ENCODE measurements around the gene TRANK1. TPM values are rescaled to one million over a fixed set of nuclear protein-coding genes. Genes with fewer than 3 reads are reported as not detected.

The TRANK1 gene
- total RNA-seq, 1 experiment from 2014 or later: 6.3 TPM

DNA sequence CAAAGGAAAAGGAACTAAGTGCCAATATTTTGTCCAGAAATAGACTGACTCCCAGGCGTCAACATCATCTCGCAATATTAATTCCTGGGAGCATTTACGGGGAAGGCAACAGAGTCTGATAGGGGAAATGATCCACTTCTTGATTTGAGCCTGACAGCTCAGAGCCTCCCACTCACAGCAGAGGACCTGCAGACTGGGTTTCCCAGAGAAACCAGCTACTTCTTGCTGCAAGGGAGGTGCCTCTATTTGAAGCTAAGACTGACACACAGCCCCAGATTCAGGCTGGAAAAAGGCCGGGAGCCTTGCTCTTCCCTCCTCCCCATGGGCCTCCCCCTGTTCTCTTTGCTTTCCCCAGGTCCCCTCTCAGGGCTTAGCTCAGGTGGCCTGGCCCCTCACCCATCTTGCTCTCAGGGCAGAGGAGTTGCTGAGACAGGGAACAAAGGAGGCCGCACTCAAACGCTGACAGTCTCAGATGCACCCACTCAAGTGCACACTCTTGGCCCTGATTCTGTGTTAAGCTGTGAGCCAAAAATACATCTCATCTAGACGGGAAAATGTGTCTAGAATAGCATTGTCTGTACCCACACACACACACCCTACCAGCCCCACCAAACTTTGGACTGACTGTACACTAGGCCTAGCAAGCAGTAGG is 130.7 kb downstream of the TRANK1 start:
- no peaks in the 10 kb centered on the region for H3K9me3 ChIP-seq (ENCODE audit: low read depth, low read length, poor library complexity, severe bottlenecking)
- TF ChIP-seq, protein P1, sequence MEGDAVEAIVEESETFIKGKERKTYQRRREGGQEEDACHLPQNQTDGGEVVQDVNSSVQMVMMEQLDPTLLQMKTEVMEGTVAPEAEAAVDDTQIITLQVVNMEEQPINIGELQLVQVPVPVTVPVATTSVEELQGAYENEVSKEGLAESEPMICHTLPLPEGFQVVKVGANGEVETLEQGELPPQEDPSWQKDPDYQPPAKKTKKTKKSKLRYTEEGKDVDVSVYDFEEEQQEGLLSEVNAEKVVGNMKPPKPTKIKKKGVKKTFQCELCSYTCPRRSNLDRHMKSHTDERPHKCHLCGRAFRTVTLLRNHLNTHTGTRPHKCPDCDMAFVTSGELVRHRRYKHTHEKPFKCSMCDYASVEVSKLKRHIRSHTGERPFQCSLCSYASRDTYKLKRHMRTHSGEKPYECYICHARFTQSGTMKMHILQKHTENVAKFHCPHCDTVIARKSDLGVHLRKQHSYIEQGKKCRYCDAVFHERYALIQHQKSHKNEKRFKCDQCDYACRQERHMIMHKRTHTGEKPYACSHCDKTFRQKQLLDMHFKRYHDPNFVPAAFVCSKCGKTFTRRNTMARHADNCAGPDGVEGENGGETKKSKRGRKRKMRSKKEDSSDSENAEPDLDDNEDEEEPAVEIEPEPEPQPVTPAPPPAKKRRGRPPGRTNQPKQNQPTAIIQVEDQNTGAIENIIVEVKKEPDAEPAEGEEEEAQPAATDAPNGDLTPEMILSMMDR (conservative IDR thresholded peaks at IDR 0.05; ENCODE audit: low read depth, low read length): no peak
- H3K4me3 ChIP-seq (ENCODE audit: low read depth, low read length, poor library complexity, severe bottlenecking): no peak overlapping the region
- intact Hi-C loops (cut with micrococcal nuclease; ENCODE audit: unreplicated experiment): no loop called here
- no peaks in the 10 kb centered on the region for H3K36me3 ChIP-seq (ENCODE audit: insufficient read depth, low read length, poor library complexity, severe bottlenecking)
- no peaks in the 10 kb centered on the region for H3K27me3 ChIP-seq (replicated peaks; ENCODE audit: insufficient read depth, low read depth, low read length, poor library complexity)
- ChIA-PET POLR2A (ENCODE audit: low non-redundant PET) (interaction anchor here (0.6 kb wide), 1 partner anchor 11 kb away, joined by 3 read pairs; no protein-coding TSS in a partner anchor), CTCF (no interaction called here)
- no peak overlapping the region for H3K27ac ChIP-seq (ENCODE audit: low read depth, low read length, poor library complexity, severe bottlenecking)
- no peaks in the 10 kb centered on the region for H3K4me1 ChIP-seq (ENCODE audit: insufficient read depth, low read length, poor library complexity, severe bottlenecking)
- no peak for DNase-seq (ENCODE audit: low spot score)
- no TSS peak for BruUV-seq (replicated peaks)

GRCh38 chr3:36813305-36813704 is 131.5 kb downstream of the TRANK1 start:
- intact Hi-C loops (cut with micrococcal nuclease; ENCODE audit: unreplicated experiment): no loop called here
- BruUV-seq (replicated peaks): no TSS peak
- no peak for DNase-seq (ENCODE audit: low spot score)
- Histone ChIP-seq H3K4me1 (ENCODE audit: insufficient read depth, low read length, poor library complexity, severe bottlenecking) (no peaks in the 10 kb centered on the region), H3K4me3 (ENCODE audit: low read depth, low read length, poor library complexity, severe bottlenecking) (no peak overlapping the region), H3K27ac (ENCODE audit: low read depth, low read length, poor library complexity, severe bottlenecking) (no peak overlapping the region), H3K9me3 (ENCODE audit: low read depth, low read length, poor library complexity, severe bottlenecking) (no peaks in the 10 kb centered on the region), H3K36me3 (ENCODE audit: insufficient read depth, low read length, poor library complexity, severe bottlenecking) (no peaks in the 10 kb centered on the region), H3K27me3 (replicated peaks; ENCODE audit: insufficient read depth, low read depth, low read length, poor library complexity) (no peaks in the 10 kb centered on the region)
- POLR2A ChIA-PET (ENCODE audit: low non-redundant PET): no interaction called here
- TF ChIP-seq, protein P1 (conservative IDR thresholded peaks at IDR 0.05; ENCODE audit: low read depth, low read length): no peak
- no peak for TF ChIP-seq EZH2 (IDR thresholded peaks at IDR 0.05; ENCODE audit: borderline replicate concordance, low read depth, low read length, poor library complexity, severe bottlenecking)
- CTCF ChIA-PET: no interaction called here

DNA sequence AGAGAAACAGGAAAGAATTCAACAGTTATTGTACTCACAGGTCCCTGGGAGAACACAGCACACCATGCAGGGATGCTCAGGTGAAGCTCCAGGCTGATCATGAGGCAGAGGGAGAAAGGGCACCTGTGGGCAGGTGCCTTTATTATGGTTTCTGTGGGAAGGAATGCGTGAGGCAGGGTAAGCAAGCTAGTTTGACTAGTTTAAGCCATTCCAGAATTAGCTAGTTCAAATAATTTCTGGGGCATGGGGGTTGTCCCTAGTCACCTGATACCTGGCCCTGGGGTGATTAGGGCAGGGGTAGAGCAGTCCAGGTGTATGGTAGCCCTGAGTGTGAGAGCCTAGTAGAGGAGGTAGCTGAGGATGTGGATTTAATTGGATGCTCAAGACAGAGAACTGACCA is 132.6 kb downstream of the TRANK1 start:
- H3K36me3 ChIP-seq (ENCODE audit: insufficient read depth, low read length, poor library complexity, severe bottlenecking): no peaks in the 10 kb centered on the region
- no peaks in the 10 kb centered on the region for H3K9me3 ChIP-seq (ENCODE audit: low read depth, low read length, poor library complexity, severe bottlenecking)
- H3K4me1 ChIP-seq (ENCODE audit: insufficient read depth, low read length, poor library complexity, severe bottlenecking): no peaks in the 10 kb centered on the region
- H3K4me3 ChIP-seq (ENCODE audit: low read depth, low read length, poor library complexity, severe bottlenecking): no peak overlapping the region
- ChIA-PET POLR2A (ENCODE audit: low non-redundant PET) (interaction anchor here (0.6 kb wide), 1 partner anchor 308 kb away, joined by 13 read pairs; no protein-coding TSS in a partner anchor), CTCF (no interaction called here)
- H3K27me3 ChIP-seq (replicated peaks; ENCODE audit: insufficient read depth, low read depth, low read length, poor library complexity): no peaks in the 10 kb centered on the region
- no TSS peak for BruUV-seq (replicated peaks)
- TF ChIP-seq, protein P1 (conservative IDR thresholded peaks at IDR 0.05; ENCODE audit: low read depth, low read length): no peak
- no peak for TF ChIP-seq EZH2 (IDR thresholded peaks at IDR 0.05; ENCODE audit: borderline replicate concordance, low read depth, low read length, poor library complexity, severe bottlenecking)
- intact Hi-C loops (cut with micrococcal nuclease; ENCODE audit: unreplicated experiment): no loop called here
- DNase-seq (ENCODE audit: low spot score): no peak
- no peak overlapping the region for H3K27ac ChIP-seq (ENCODE audit: low read depth, low read length, poor library complexity, severe bottlenecking)
